ENCODE results near the gene GPRC5B. TPM values are rescaled to one million over a fixed set of nuclear protein-coding genes. Genes with fewer than 3 reads are reported as not detected.

The GPRC5B gene
- total RNA-seq, 1 experiment from 2014 or later: 6.9 TPM

DNA sequence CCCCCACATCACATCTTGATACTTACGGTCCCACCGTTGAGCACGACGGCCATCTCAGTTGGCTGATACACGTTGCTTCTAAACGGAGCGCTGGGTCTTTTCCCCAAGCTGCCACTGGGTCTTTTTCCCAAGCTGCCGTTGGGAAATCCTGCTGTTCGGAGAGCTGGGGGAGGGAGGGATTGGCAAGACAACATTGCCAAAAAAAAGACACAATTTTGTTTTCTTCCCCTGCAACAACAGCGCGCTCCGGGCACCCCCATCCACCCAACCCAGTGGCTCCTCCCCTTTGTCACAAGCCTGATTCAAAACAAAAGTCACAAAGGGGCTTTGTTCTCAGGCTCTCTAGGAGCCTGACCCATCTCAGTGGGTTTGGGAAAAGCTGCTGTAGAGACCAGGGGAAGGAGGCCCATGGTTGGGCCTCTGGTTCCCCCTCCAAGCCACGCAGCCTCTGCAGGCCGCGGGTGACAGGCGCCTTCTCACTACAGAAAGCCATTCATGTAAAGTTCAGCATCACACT lies 22.8 kb downstream of the GPRC5B start:
- no peak for DNase-seq (ENCODE audit: low spot score)
- POLR2A ChIA-PET (ENCODE audit: low non-redundant PET): no interaction called here

DNA sequence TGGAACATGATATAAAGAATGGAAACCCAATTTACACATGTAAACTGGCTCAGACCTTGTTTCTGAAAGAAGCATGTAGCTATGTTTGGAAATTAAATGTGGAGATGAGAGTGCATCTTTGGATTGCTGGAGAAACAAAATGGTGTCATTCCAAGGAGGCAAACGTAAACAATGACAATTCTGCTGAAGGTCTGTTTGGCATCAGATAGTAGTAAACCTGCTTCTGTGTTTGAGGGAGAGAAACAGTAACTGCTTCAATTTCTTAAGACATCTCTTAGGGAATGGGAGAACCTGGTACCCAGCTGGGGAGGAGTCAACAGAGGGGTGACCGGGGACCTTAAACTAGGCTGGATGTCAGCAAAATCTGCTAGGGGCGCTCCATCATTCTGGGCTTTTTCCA lies 23.5 kb downstream of the GPRC5B start:
- H3K4me3 ChIP-seq (ENCODE audit: low read depth, low read length, poor library complexity, severe bottlenecking): no peak overlapping the region
- H3K36me3 ChIP-seq (ENCODE audit: insufficient read depth, low read length, poor library complexity, severe bottlenecking): no peaks in the 10 kb centered on the region
- intact Hi-C loops (cut with micrococcal nuclease; ENCODE audit: unreplicated experiment): no loop called here
- no peaks in the 10 kb centered on the region for H3K9me3 ChIP-seq (ENCODE audit: low read depth, low read length, poor library complexity, severe bottlenecking)
- DNase-seq (ENCODE audit: low spot score): no peak
- no peak for TF ChIP-seq EZH2 (IDR thresholded peaks at IDR 0.05; ENCODE audit: borderline replicate concordance, low read depth, low read length, poor library complexity, severe bottlenecking)
- no peaks in the 10 kb centered on the region for H3K27me3 ChIP-seq (replicated peaks; ENCODE audit: insufficient read depth, low read depth, low read length, poor library complexity)
- no TSS peak for BruUV-seq (replicated peaks)
- no peaks in the 10 kb centered on the region for H3K4me1 ChIP-seq (ENCODE audit: insufficient read depth, low read length, poor library complexity, severe bottlenecking)
- POLR2A ChIA-PET (ENCODE audit: low non-redundant PET): no interaction called here
- no peak overlapping the region for H3K27ac ChIP-seq (ENCODE audit: low read depth, low read length, poor library complexity, severe bottlenecking)
- CTCF ChIA-PET: no interaction called here

More for the DNA sequence above, 22.8 kb downstream of the GPRC5B start:
- Histone ChIP-seq H3K4me3 (ENCODE audit: low read depth, low read length, poor library complexity, severe bottlenecking) (no peak overlapping the region), H3K9me3 (ENCODE audit: low read depth, low read length, poor library complexity, severe bottlenecking) (no peaks in the 10 kb centered on the region), H3K27ac (ENCODE audit: low read depth, low read length, poor library complexity, severe bottlenecking) (no peak overlapping the region), H3K4me1 (ENCODE audit: insufficient read depth, low read length, poor library complexity, severe bottlenecking) (no peaks in the 10 kb centered on the region), H3K36me3 (ENCODE audit: insufficient read depth, low read length, poor library complexity, severe bottlenecking) (no peaks in the 10 kb centered on the region), H3K27me3 (replicated peaks; ENCODE audit: insufficient read depth, low read depth, low read length, poor library complexity) (no peaks in the 10 kb centered on the region)
- CTCF ChIA-PET: no interaction called here
- BruUV-seq (replicated peaks): no TSS peak
- TF ChIP-seq EZH2 (IDR thresholded peaks at IDR 0.05; ENCODE audit: borderline replicate concordance, low read depth, low read length, poor library complexity, severe bottlenecking): no peak
- TF ChIP-seq, protein P1, sequence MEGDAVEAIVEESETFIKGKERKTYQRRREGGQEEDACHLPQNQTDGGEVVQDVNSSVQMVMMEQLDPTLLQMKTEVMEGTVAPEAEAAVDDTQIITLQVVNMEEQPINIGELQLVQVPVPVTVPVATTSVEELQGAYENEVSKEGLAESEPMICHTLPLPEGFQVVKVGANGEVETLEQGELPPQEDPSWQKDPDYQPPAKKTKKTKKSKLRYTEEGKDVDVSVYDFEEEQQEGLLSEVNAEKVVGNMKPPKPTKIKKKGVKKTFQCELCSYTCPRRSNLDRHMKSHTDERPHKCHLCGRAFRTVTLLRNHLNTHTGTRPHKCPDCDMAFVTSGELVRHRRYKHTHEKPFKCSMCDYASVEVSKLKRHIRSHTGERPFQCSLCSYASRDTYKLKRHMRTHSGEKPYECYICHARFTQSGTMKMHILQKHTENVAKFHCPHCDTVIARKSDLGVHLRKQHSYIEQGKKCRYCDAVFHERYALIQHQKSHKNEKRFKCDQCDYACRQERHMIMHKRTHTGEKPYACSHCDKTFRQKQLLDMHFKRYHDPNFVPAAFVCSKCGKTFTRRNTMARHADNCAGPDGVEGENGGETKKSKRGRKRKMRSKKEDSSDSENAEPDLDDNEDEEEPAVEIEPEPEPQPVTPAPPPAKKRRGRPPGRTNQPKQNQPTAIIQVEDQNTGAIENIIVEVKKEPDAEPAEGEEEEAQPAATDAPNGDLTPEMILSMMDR (conservative IDR thresholded peaks at IDR 0.05; ENCODE audit: low read depth, low read length): no peak
- intact Hi-C loops (cut with micrococcal nuclease; ENCODE audit: unreplicated experiment): no loop called here

DNA sequence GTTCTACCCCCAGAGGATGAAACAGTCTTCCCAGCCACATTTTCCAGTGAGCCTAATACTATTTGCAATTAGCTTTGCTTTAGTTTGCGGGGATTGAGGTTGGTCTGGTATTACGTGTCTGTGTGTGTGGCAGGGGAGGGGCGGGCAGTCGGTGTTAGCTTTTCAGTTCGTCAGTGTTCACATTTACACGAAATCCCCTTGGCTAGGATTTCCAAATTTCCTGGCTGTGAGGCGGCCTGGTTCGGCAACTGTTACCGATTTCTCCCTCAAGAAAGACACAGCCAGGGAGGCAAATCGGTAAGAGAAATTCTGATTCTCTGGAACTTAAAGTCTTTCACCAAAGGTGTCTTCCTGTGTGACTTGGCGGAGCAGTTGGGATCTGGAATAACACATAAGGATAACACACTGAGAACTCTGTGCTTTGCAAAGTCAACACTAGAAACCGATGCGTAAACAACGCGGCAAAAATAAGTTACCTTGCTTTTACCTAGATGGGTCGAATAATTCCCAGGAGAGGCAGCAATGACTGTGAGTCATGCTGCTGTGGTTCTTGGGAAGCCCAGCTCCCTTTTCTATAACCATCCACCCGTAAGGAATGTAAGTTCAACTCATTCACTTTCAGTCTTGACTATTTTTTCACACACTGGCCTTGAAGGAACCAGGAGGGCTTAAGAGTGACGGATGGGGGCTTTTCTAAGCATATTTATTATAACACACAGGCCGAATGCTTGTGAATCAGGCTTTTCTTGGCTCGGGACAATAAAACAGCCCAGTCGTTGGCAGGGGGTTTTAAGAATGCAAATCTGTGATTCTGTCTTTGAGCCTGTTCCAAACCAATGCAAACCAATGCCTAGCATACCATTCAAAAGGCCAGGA lies 24.2 kb downstream of the GPRC5B start:
- intact Hi-C loops (cut with micrococcal nuclease; ENCODE audit: unreplicated experiment): no loop called here
- no TSS peak for BruUV-seq (replicated peaks)
- POLR2A ChIA-PET (ENCODE audit: low non-redundant PET): no interaction called here
- no peak for TF ChIP-seq EZH2 (IDR thresholded peaks at IDR 0.05; ENCODE audit: borderline replicate concordance, low read depth, low read length, poor library complexity, severe bottlenecking)
- TF ChIP-seq, protein P1 (conservative IDR thresholded peaks at IDR 0.05; ENCODE audit: low read depth, low read length): no peak
- CTCF ChIA-PET: no interaction called here
- H3K36me3 ChIP-seq (ENCODE audit: insufficient read depth, low read length, poor library complexity, severe bottlenecking): no peaks in the 10 kb centered on the region
- no peaks in the 10 kb centered on the region for H3K4me1 ChIP-seq (ENCODE audit: insufficient read depth, low read length, poor library complexity, severe bottlenecking)
- no peak for DNase-seq (ENCODE audit: low spot score)
- H3K27ac ChIP-seq (ENCODE audit: low read depth, low read length, poor library complexity, severe bottlenecking): no peak overlapping the region
- H3K4me3 ChIP-seq (ENCODE audit: low read depth, low read length, poor library complexity, severe bottlenecking): no peak overlapping the region
- H3K27me3 ChIP-seq (replicated peaks; ENCODE audit: insufficient read depth, low read depth, low read length, poor library complexity): no peaks in the 10 kb centered on the region
- no peaks in the 10 kb centered on the region for H3K9me3 ChIP-seq (ENCODE audit: low read depth, low read length, poor library complexity, severe bottlenecking)
